GM23338 (cell line): ENCODE results near the gene FAM43A. TPM values are rescaled to one million over a fixed set of nuclear protein-coding genes. Genes with fewer than 3 reads are reported as not detected.

Experiments
- ATAC-seq: fragments of 200-7000 bp; cut with Tn5 transposase; 3 replicates; pipeline ENCODE4 v1.9.1; 2020
- DNase-seq: peaks from one replicate; pipeline ENCODE4 v3.0.0-alpha.2; 2015; ENCODE audit warnings: low spot score
- H2AFZ ChIP-seq: fragments of 200-600 bp; sonication (generic); 2 replicates; pipeline ENCODE4 v1.8.0; 2016; ENCODE audit warnings: antibody characterized with exemption, mild to moderate bottlenecking, moderate library complexity
- H3F3A ChIP-seq: fragments of 200-600 bp; sonication (generic); replicated peaks from 2 replicates; pipeline ENCODE4 v1.8.0; 2017; ENCODE audit warnings: antibody characterized with exemption, mixed run types, low read depth
- H3K27ac ChIP-seq: fragments of 200-600 bp; sonication (generic); 2 replicates; pipeline ENCODE4 v1.6.1; 2016; ENCODE audit warnings: low read depth
- H3K27me3 ChIP-seq: fragments of 200-600 bp; sonication (generic); 2 replicates; pipeline ENCODE4 v1.8.0; 2016; ENCODE audit warnings: mild to moderate bottlenecking, mixed run types, moderate library complexity; ENCODE audit not compliant: insufficient read depth
- H3K36me3 ChIP-seq: fragments of 200-600 bp; sonication (generic); 2 replicates; pipeline ENCODE4 v1.8.0; 2016; ENCODE audit warnings: mild to moderate bottlenecking; ENCODE audit not compliant: insufficient read depth
- H3K4me1 ChIP-seq: fragments of 200-600 bp; sonication (generic); 2 replicates; pipeline ENCODE4 v1.8.0; 2016; ENCODE audit warnings: mild to moderate bottlenecking, moderate library complexity; ENCODE audit not compliant: insufficient read depth
- H3K4me2 ChIP-seq: fragments of 200-600 bp; sonication (generic); 2 replicates; pipeline ENCODE4 v1.7.1; 2017; ENCODE audit warnings: mixed run types
- H3K4me3 ChIP-seq: fragments of 200-600 bp; sonication (generic); 2 replicates; pipeline ENCODE4 v1.6.1; 2016; ENCODE audit warnings: mixed run types
- H3K79me2 ChIP-seq: fragments of 200-600 bp; sonication (generic); replicated peaks from 2 replicates; pipeline ENCODE4 v1.8.0; 2017; ENCODE audit warnings: mild to moderate bottlenecking; ENCODE audit not compliant: insufficient read depth
- H3K9me2 ChIP-seq: fragments of 200-600 bp; sonication (generic); 2 replicates; pipeline ENCODE4 v1.8.0; 2017; ENCODE audit not compliant: insufficient read depth
- H4K20me1 ChIP-seq: fragments of 200-600 bp; sonication (generic); replicated peaks from 2 replicates; pipeline ENCODE4 v1.8.0; 2017; ENCODE audit warnings: mild to moderate bottlenecking; ENCODE audit not compliant: insufficient read depth
- H3K27ac Mint-ChIP-seq: 2 replicates; pipeline ENCODE4 v1.8.0; 2020; ENCODE audit warnings: inconsistent platforms, mild to moderate bottlenecking, moderate library complexity, mixed read lengths
- H3K27me3 Mint-ChIP-seq: 3 replicates; pipeline ENCODE4 v1.8.0; 2022; ENCODE audit warnings: low read depth, mild to moderate bottlenecking, moderate library complexity, mixed read lengths, inconsistent platforms; ENCODE audit not compliant: insufficient read depth, poor library complexity
- H3K36me3 Mint-ChIP-seq: 3 replicates; pipeline ENCODE4 v1.8.0; 2021; ENCODE audit warnings: low read depth, mild to moderate bottlenecking, inconsistent platforms, moderate library complexity, mixed read lengths
- H3K4me1 Mint-ChIP-seq: 3 replicates; pipeline ENCODE4 v1.8.0; 2020; ENCODE audit warnings: mild to moderate bottlenecking, inconsistent platforms, mixed read lengths
- H3K4me3 Mint-ChIP-seq: 3 replicates; pipeline ENCODE4 v1.8.0; 2021; ENCODE audit warnings: moderate library complexity, mild to moderate bottlenecking, inconsistent platforms, mixed read lengths
- H3K9me3 Mint-ChIP-seq: 3 replicates; pipeline ENCODE4 v1.8.0; 2020; ENCODE audit warnings: moderate library complexity, mild to moderate bottlenecking, inconsistent platforms, mixed read lengths
- CREB1 ChIP-seq: fragments of 250-450 bp; sonication (Bioruptor Pico); IDR thresholded peaks from 2 replicates; pipeline ENCODE4 v1.5.0; 2020; ENCODE audit warnings: low read depth, mild to moderate bottlenecking, moderate library complexity
- EZH2 ChIP-seq: fragments of 200-600 bp; sonication (generic); IDR thresholded peaks from one replicate; pipeline ENCODE4 v1.8.0; 2017; ENCODE audit warnings: antibody characterized with exemption, mild to moderate bottlenecking, low read depth; ENCODE audit not compliant: unreplicated experiment
- EZH2phosphoT487 ChIP-seq: fragments of 200-600 bp; sonication (generic); IDR thresholded peaks from one replicate; pipeline ENCODE4 v1.8.1; 2018; ENCODE audit warnings: antibody characterized with exemption; ENCODE audit not compliant: unreplicated experiment
- JUNB ChIP-seq: IDR thresholded peaks from one replicate; pipeline ENCODE4 v1.6.1; 2016; ENCODE audit warnings: antibody characterized with exemption; ENCODE audit not compliant: unreplicated experiment
- NANOG ChIP-seq: IDR thresholded peaks from 2 replicates; pipeline ENCODE4 v1.6.1; 2016; ENCODE audit warnings: antibody characterized with exemption, borderline replicate concordance
- POLR2AphosphoS5 ChIP-seq: IDR thresholded peaks from 2 replicates; pipeline ENCODE4 v1.6.1; 2016; ENCODE audit warnings: antibody characterized with exemption, low read depth
- STAT1 ChIP-seq: IDR thresholded peaks from one replicate; pipeline ENCODE4 v1.6.1; 2016; ENCODE audit warnings: antibody characterized with exemption; ENCODE audit not compliant: unreplicated experiment
- ZNF114 ChIP-seq: fragments of 250-450 bp; sonication (Bioruptor Pico); IDR thresholded peaks from 2 replicates; pipeline ENCODE4 v1.5.0; 2020; ENCODE audit warnings: mild to moderate bottlenecking, moderate library complexity
- ZNF331 ChIP-seq: fragments of 250-450 bp; sonication (Bioruptor Pico); IDR thresholded peaks from 2 replicates; pipeline ENCODE4 v1.5.0; 2020; ENCODE audit warnings: low read depth, mild to moderate bottlenecking, moderate library complexity
- polyA plus RNA-seq: library from polyadenylated mRNA; unstranded; fragments of >200 nt; fragmentation: Nextera tagmentation; extraction: Ambion mirVana; gene quantifications from 2 replicates; pipeline ENCODE4 v1.2.1, GENCODE V29; 2016
- total RNA-seq: library from RNA; depleted of rRNA; stranded (reverse); fragments of >200 nt; shearing (Covaris generic); gene quantifications from 2 replicates; pipeline ENCODE4 v1.2.3, GENCODE V29; 2014
- TF ChIP-seq, protein P1 (sequence below), 2 experiments: fragments of 200-600 bp in 1 of 2; sonication (generic) in 1 of 2; conservative IDR thresholded peaks; 2 replicates each; pipeline versions ENCODE4 v1.5.1 to v1.6.1; 2016 to 2017; ENCODE audit warnings: antibody characterized with exemption in 2 of 2, low read depth in 2 of 2, mild to moderate bottlenecking in 2 of 2, moderate library complexity in 1 of 2
- TF ChIP-seq, protein P2 (sequence below): IDR thresholded peaks from 2 replicates; pipeline ENCODE4 v1.6.1; 2016; ENCODE audit warnings: antibody characterized with exemption
- TF ChIP-seq, protein P3 (sequence below): IDR thresholded peaks from one replicate; pipeline ENCODE4 v1.6.1; 2018; ENCODE audit warnings: antibody characterized with exemption; ENCODE audit not compliant: unreplicated experiment
- TF ChIP-seq, protein P4 (sequence below): fragments of 250-450 bp; sonication (Bioruptor Pico); IDR thresholded peaks from 2 replicates; pipeline ENCODE4 v1.5.0; 2020; ENCODE audit warnings: mild to moderate bottlenecking, moderate library complexity

FAM43A gene
- total and polyA plus RNA-seq, 2 experiments from 2014 or later = 2.4 to 6.4 TPM

DNA sequence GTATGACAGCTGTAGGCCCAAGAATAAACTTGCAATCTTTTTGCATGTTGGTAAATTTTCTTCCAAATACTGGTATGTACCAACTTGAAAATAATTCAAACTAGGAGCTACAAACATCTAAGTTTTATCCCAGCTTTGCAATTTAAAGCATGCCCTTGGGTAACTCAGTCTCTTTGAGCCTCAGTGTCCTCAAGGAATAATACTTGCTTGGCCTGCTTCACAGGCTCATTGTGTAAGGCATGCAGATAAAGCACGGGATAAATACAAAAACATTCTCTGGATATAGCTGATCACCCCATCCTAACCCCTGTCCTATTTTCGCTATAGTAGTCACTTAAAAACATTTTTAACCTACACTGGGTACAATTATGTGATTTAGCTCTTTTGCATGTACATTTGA, 42.9 kb upstream of the FAM43A start:
- Mint-ChIP-seq H3K4me1 (no peaks in the 10 kb centered on the region), H3K36me3 (peaks cover 62% of the 10 kb centered on the region), H3K9me3 (no peaks in the 10 kb centered on the region; the same call in 2 of the 3 replicates), H3K27me3 (no peaks in the 10 kb centered on the region), H3K4me3 (no peak overlapping the region), H3K27ac (no peak overlapping the region)
- TF ChIP-seq ZNF114 (CRISPR knock-in tag) (no peak), EZH2phosphoT487 (no peak), NANOG (no peak), ZNF331 (no peak), STAT1 (no peak), CREB1 (CRISPR knock-in tag) (no peak), EZH2 (no peak), JUNB (no peak), POLR2AphosphoS5 (no peak)
- TF ChIP-seq, protein P1, sequence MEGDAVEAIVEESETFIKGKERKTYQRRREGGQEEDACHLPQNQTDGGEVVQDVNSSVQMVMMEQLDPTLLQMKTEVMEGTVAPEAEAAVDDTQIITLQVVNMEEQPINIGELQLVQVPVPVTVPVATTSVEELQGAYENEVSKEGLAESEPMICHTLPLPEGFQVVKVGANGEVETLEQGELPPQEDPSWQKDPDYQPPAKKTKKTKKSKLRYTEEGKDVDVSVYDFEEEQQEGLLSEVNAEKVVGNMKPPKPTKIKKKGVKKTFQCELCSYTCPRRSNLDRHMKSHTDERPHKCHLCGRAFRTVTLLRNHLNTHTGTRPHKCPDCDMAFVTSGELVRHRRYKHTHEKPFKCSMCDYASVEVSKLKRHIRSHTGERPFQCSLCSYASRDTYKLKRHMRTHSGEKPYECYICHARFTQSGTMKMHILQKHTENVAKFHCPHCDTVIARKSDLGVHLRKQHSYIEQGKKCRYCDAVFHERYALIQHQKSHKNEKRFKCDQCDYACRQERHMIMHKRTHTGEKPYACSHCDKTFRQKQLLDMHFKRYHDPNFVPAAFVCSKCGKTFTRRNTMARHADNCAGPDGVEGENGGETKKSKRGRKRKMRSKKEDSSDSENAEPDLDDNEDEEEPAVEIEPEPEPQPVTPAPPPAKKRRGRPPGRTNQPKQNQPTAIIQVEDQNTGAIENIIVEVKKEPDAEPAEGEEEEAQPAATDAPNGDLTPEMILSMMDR (conservative IDR thresholded peaks at IDR 0.05; ENCODE audit: low read depth in 2 of 2) = no peak
- TF ChIP-seq, protein P2, sequence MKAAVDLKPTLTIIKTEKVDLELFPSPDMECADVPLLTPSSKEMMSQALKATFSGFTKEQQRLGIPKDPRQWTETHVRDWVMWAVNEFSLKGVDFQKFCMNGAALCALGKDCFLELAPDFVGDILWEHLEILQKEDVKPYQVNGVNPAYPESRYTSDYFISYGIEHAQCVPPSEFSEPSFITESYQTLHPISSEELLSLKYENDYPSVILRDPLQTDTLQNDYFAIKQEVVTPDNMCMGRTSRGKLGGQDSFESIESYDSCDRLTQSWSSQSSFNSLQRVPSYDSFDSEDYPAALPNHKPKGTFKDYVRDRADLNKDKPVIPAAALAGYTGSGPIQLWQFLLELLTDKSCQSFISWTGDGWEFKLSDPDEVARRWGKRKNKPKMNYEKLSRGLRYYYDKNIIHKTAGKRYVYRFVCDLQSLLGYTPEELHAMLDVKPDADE = no peak
- TF ChIP-seq, protein P3, sequence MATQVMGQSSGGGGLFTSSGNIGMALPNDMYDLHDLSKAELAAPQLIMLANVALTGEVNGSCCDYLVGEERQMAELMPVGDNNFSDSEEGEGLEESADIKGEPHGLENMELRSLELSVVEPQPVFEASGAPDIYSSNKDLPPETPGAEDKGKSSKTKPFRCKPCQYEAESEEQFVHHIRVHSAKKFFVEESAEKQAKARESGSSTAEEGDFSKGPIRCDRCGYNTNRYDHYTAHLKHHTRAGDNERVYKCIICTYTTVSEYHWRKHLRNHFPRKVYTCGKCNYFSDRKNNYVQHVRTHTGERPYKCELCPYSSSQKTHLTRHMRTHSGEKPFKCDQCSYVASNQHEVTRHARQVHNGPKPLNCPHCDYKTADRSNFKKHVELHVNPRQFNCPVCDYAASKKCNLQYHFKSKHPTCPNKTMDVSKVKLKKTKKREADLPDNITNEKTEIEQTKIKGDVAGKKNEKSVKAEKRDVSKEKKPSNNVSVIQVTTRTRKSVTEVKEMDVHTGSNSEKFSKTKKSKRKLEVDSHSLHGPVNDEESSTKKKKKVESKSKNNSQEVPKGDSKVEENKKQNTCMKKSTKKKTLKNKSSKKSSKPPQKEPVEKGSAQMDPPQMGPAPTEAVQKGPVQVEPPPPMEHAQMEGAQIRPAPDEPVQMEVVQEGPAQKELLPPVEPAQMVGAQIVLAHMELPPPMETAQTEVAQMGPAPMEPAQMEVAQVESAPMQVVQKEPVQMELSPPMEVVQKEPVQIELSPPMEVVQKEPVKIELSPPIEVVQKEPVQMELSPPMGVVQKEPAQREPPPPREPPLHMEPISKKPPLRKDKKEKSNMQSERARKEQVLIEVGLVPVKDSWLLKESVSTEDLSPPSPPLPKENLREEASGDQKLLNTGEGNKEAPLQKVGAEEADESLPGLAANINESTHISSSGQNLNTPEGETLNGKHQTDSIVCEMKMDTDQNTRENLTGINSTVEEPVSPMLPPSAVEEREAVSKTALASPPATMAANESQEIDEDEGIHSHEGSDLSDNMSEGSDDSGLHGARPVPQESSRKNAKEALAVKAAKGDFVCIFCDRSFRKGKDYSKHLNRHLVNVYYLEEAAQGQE = no peak
- TF ChIP-seq, protein P4, sequence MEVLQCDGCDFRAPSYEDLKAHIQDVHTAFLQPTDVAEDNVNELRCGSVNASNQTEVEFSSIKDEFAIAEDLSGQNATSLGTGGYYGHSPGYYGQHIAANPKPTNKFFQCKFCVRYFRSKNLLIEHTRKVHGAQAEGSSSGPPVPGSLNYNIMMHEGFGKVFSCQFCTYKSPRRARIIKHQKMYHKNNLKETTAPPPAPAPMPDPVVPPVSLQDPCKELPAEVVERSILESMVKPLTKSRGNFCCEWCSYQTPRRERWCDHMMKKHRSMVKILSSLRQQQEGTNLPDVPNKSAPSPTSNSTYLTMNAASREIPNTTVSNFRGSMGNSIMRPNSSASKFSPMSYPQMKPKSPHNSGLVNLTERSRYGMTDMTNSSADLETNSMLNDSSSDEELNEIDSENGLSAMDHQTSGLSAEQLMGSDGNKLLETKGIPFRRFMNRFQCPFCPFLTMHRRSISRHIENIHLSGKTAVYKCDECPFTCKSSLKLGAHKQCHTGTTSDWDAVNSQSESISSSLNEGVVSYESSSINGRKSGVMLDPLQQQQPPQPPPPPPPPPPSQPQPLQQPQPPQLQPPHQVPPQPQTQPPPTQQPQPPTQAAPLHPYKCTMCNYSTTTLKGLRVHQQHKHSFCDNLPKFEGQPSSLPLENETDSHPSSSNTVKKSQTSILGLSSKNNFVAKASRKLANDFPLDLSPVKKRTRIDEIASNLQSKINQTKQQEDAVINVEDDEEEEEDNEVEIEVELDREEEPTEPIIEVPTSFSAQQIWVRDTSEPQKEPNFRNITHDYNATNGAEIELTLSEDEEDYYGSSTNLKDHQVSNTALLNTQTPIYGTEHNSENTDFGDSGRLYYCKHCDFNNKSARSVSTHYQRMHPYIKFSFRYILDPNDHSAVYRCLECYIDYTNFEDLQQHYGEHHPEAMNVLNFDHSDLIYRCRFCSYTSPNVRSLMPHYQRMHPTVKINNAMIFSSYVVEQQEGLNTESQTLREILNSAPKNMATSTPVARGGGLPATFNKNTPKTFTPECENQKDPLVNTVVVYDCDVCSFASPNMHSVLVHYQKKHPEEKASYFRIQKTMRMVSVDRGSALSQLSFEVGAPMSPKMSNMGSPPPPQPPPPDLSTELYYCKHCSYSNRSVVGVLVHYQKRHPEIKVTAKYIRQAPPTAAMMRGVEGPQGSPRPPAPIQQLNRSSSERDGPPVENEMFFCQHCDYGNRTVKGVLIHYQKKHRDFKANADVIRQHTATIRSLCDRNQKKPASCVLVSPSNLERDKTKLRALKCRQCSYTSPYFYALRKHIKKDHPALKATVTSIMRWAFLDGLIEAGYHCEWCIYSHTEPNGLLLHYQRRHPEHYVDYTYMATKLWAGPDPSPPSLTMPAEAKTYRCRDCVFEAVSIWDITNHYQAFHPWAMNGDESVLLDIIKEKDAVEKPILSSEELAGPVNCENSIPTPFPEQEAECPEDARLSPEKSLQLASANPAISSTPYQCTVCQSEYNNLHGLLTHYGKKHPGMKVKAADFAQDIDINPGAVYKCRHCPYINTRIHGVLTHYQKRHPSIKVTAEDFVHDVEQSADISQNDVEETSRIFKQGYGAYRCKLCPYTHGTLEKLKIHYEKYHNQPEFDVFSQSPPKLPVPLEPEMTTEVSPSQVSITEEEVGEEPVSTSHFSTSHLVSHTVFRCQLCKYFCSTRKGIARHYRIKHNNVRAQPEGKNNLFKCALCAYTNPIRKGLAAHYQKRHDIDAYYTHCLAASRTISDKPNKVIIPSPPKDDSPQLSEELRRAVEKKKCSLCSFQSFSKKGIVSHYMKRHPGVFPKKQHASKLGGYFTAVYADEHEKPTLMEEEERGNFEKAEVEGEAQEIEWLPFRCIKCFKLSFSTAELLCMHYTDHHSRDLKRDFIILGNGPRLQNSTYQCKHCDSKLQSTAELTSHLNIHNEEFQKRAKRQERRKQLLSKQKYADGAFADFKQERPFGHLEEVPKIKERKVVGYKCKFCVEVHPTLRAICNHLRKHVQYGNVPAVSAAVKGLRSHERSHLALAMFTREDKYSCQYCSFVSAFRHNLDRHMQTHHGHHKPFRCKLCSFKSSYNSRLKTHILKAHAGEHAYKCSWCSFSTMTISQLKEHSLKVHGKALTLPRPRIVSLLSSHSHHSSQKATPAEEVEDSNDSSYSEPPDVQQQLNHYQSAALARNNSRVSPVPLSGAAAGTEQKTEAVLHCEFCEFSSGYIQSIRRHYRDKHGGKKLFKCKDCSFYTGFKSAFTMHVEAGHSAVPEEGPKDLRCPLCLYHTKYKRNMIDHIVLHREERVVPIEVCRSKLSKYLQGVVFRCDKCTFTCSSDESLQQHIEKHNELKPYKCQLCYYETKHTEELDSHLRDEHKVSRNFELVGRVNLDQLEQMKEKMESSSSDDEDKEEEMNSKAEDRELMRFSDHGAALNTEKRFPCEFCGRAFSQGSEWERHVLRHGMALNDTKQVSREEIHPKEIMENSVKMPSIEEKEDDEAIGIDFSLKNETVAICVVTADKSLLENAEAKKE = no peak
- Histone ChIP-seq H3K4me2 (no peak overlapping the region), H3K4me3 (no peak overlapping the region), H3K79me2 (no peaks in the 10 kb centered on the region), H3K36me3 (peaks cover 20% of the 10 kb centered on the region), H3K27me3 (no peaks in the 10 kb centered on the region), H3K4me1 (no peaks in the 10 kb centered on the region), H3F3A (no peaks in the 10 kb centered on the region), H3K27ac (no peak overlapping the region), H2AFZ (no peak overlapping the region), H3K9me2 (no peaks in the 10 kb centered on the region), H4K20me1 (peaks cover 6% of the 10 kb centered on the region)
- DNase-seq (no peak), ATAC-seq (no peak)
